Measurements from ENCODE around the gene ANKRD6. TPM values are rescaled to one million over a fixed set of nuclear protein-coding genes. Genes with fewer than 3 reads are reported as not detected.

Gene ANKRD6
- total RNA-seq, 1 experiment from 2014 or later, result 5.6 TPM

DNA sequence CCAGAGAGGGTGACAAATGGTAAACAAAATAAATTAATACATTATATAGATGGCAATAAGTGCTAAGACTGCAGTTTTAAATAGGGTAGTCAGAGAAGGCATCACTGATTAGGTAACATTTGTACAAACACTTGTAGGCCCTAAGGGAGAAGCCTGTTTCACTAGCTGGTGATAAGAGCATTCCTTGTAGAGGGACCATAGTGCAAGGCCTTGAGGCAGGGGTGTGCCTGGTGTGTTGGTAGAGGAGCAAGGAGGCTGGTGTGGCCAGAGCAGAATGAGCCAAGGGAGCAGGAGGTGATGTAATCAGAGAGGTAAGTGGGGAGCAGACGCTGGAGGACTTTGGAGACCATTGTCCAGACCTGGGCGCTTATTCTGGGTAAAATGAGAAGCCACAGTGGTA is 70.7 kb downstream of the ANKRD6 start:
- H3K23ac ChIP-seq (ENCODE audit: insufficient read length, low read depth, low read length), result no peak overlapping the region
- H2AFZ ChIP-seq (ENCODE audit: low read length), result no peak overlapping the region
- no peak overlapping the region for H4K5ac ChIP-seq (ENCODE audit: insufficient read length, low read depth, low read length)
- H3K9ac ChIP-seq (ENCODE audit: extremely low read depth, insufficient read length, low read length), result no peak overlapping the region
- H2AK5ac ChIP-seq (ENCODE audit: insufficient read length, low read length), result no peak overlapping the region
- no peak overlapping the region for H3K27ac ChIP-seq (ENCODE audit: insufficient read length, low read depth, low read length)
- no peaks in the 10 kb centered on the region for H3K23me2 ChIP-seq (ENCODE audit: insufficient read length, low read depth, low read length, poor library complexity, severe bottlenecking)
- no peak overlapping the region for H3K4me2 ChIP-seq (ENCODE audit: insufficient read depth, insufficient read length, low read length)
- H2BK12ac ChIP-seq (ENCODE audit: insufficient read length, low read depth, low read length), result no peak overlapping the region
- no peak overlapping the region for H2BK15ac ChIP-seq (ENCODE audit: low read depth, low read length)
- H4K20me1 ChIP-seq (ENCODE audit: control insufficient read depth, insufficient read depth, insufficient read length), result no peaks in the 10 kb centered on the region
- no peaks in the 10 kb centered on the region for H3K79me2 ChIP-seq (ENCODE audit: insufficient read depth, low read length)
- Mint-ChIP-seq H3K4me3 (no peak overlapping the region), H3K9me3 (no peaks in the 10 kb centered on the region), H3K36me3 (ENCODE audit: insufficient read depth in 1 of 3, low read depth in 3 of 3) (no peaks in the 10 kb centered on the region), H3K4me1 (peaks cover 38 to 47% of the 10 kb centered on the region in 2 experiments), H3K27ac (no peak overlapping the region), H3K27me3 (ENCODE audit: low read depth) (peaks cover 14% of the 10 kb centered on the region)
- H2BK5ac ChIP-seq (ENCODE audit: insufficient read length, low read length), result no peak overlapping the region
- TF ChIP-seq, protein P1, sequence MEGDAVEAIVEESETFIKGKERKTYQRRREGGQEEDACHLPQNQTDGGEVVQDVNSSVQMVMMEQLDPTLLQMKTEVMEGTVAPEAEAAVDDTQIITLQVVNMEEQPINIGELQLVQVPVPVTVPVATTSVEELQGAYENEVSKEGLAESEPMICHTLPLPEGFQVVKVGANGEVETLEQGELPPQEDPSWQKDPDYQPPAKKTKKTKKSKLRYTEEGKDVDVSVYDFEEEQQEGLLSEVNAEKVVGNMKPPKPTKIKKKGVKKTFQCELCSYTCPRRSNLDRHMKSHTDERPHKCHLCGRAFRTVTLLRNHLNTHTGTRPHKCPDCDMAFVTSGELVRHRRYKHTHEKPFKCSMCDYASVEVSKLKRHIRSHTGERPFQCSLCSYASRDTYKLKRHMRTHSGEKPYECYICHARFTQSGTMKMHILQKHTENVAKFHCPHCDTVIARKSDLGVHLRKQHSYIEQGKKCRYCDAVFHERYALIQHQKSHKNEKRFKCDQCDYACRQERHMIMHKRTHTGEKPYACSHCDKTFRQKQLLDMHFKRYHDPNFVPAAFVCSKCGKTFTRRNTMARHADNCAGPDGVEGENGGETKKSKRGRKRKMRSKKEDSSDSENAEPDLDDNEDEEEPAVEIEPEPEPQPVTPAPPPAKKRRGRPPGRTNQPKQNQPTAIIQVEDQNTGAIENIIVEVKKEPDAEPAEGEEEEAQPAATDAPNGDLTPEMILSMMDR (conservative IDR thresholded peaks at IDR 0.05), result no peak
- no peak overlapping the region for H3K18ac ChIP-seq (ENCODE audit: insufficient read length, low read depth, low read length)
- H3K56ac ChIP-seq (ENCODE audit: insufficient read length, low read depth, low read length), result no peak overlapping the region
- no peak overlapping the region for H2BK120ac ChIP-seq (ENCODE audit: low read depth, low read length, poor library complexity, severe bottlenecking)
- H3T11ph ChIP-seq (ENCODE audit: low read length), result no peak overlapping the region
- WGBS (ENCODE audit: extremely low coverage, insufficient read length, low lambda C conversion rate), result no CpG with 5 or more reads among the region's 2 CpGs
- H3K4me1 ChIP-seq (ENCODE audit: insufficient read depth, low read length), result peaks cover 2% of the 10 kb centered on the region; the same call in 1 of the 2 replicates
- H3K27me3 ChIP-seq (ENCODE audit: insufficient read depth, low read length), result no peaks in the 10 kb centered on the region
- H3K14ac ChIP-seq (ENCODE audit: insufficient read depth, low read length), result no peak overlapping the region
- no peak overlapping the region for H2BK20ac ChIP-seq (ENCODE audit: low read depth, low read length, poor library complexity, severe bottlenecking)
- DNase-seq, result no peak
- no peak overlapping the region for H4K91ac ChIP-seq (ENCODE audit: insufficient read length, low read depth, low read length)
- H3K4ac ChIP-seq (ENCODE audit: low read depth, low read length), result no peak overlapping the region
- H4K8ac ChIP-seq (replicated peaks; ENCODE audit: insufficient read length, low read depth, low read length), result no peak overlapping the region
- no peaks in the 10 kb centered on the region for H3K9me3 ChIP-seq (ENCODE audit: control insufficient read depth, low read depth, low read length)
- H3K79me1 ChIP-seq (ENCODE audit: insufficient read depth, low read depth, low read length, poor library complexity, severe bottlenecking), result no peaks in the 10 kb centered on the region
